CD14-positive monocyte (primary cell): ENCODE measurements around the gene ZSWIM1. TPM values are rescaled to one million over a fixed set of nuclear protein-coding genes. Genes with fewer than 3 reads are reported as not detected.

Experiments
- DNase-seq, 3 donors: peaks; one replicate each; pipeline ENCODE4 v3.0.0-alpha.2; 2011 to 2022
- H2AFZ ChIP-seq: 2 replicates; pipeline ENCODE4 v1.6.0; 2012; ENCODE audit warnings: mild to moderate bottlenecking, low read depth, low read length, inconsistent platforms; ENCODE audit not compliant: insufficient read depth, poor library complexity, severe bottlenecking
- H3K27ac ChIP-seq, 2 donors: 1 replicate in 1 of 2; 2 replicates in 1 of 2; pipeline ENCODE4 v1.5.1; 2012 to 2013; ENCODE audit warnings: low read length in 2 of 2, control low read depth in 1 of 2, inconsistent platforms in 1 of 2, low read depth in 1 of 2, mild to moderate bottlenecking in 1 of 2
- H3K27me3 ChIP-seq, 2 donors: one replicate each; pipeline versions ENCODE4 v1.6.0 to v1.6.1; 2011 to 2013; ENCODE audit warnings: low read length in 2 of 2; ENCODE audit not compliant: control insufficient read depth in 2 of 2, insufficient read depth in 2 of 2
- H3K36me3 ChIP-seq, 2 donors: replicated peaks in 1 of 2; 1 replicate in 1 of 2; 2 replicates in 1 of 2; pipeline versions ENCODE4 v1.5.1 to v1.6.1; 2012 to 2013; ENCODE audit warnings: low read length in 2 of 2, control low read depth in 1 of 2, inconsistent platforms in 1 of 2, mild to moderate bottlenecking in 1 of 2; ENCODE audit not compliant: insufficient read depth in 2 of 2, control insufficient read depth in 1 of 2
- H3K4me1 ChIP-seq, 2 donors: 1 replicate in 1 of 2; 2 replicates in 1 of 2; pipeline versions ENCODE4 v1.5.1 to v1.6.1; 2012 to 2013; ENCODE audit warnings: low read length in 2 of 2, control low read depth in 1 of 2, inconsistent platforms in 1 of 2, mild to moderate bottlenecking in 1 of 2, moderate library complexity in 1 of 2; ENCODE audit not compliant: insufficient read depth in 2 of 2, control insufficient read depth in 1 of 2
- H3K4me2 ChIP-seq: replicated peaks from 2 replicates; pipeline ENCODE3; 2012; ENCODE audit warnings: low read length, moderate library complexity, mild to moderate bottlenecking; ENCODE audit not compliant: poor library complexity, severe bottlenecking; ENCODE audit errors: extremely low read depth
- H3K4me3 ChIP-seq, 3 experiments: fragments of 200-600 bp in 1 of 3; sonication (generic) in 1 of 3; replicated peaks in 1 of 3; 1 replicate in 2 of 3; 2 replicates in 1 of 3; pipeline ENCODE4 v1.5.1; 2011 to 2013; ENCODE audit warnings: low read length in 3 of 3, mild to moderate bottlenecking in 3 of 3, control low read depth in 2 of 3, low read depth in 2 of 3, inconsistent platforms in 1 of 3, moderate library complexity in 1 of 3
- H3K79me2 ChIP-seq: 2 replicates; pipeline ENCODE4 v1.6.0; 2012; ENCODE audit warnings: mild to moderate bottlenecking, control low read depth, inconsistent platforms, low read length, moderate library complexity; ENCODE audit not compliant: insufficient read depth
- H3K9ac ChIP-seq: 2 replicates; pipeline ENCODE4 v1.6.0; 2017; ENCODE audit warnings: low read length, mild to moderate bottlenecking; ENCODE audit not compliant: insufficient read depth, poor library complexity, severe bottlenecking
- H3K9me3 ChIP-seq, 2 donors: replicated peaks in 1 of 2; 1 replicate in 1 of 2; 2 replicates in 1 of 2; pipeline versions ENCODE4 v1.5.1 to v1.6.1; 2012 to 2013; ENCODE audit warnings: low read length in 2 of 2, control low read depth in 1 of 2; ENCODE audit not compliant: control insufficient read depth in 1 of 2, insufficient read depth in 1 of 2
- H4K20me1 ChIP-seq: 2 replicates; pipeline ENCODE4 v1.6.0; 2012; ENCODE audit warnings: mild to moderate bottlenecking, low read length, control low read depth, moderate library complexity; ENCODE audit not compliant: insufficient read depth
- H3K27ac Mint-ChIP-seq, 7 donors: one replicate each; pipeline ENCODE4 v1.8.0; 2020; ENCODE audit warnings: mild to moderate bottlenecking in 7 of 7, mixed read lengths in 7 of 7, moderate library complexity in 6 of 7, inconsistent platforms in 2 of 7
- H3K27me3 Mint-ChIP-seq, 3 donors: one replicate each; pipeline ENCODE4 v1.8.0; 2021 to 2022; ENCODE audit warnings: low read depth in 3 of 3, mild to moderate bottlenecking in 3 of 3, mixed read lengths in 3 of 3, moderate library complexity in 3 of 3, inconsistent platforms in 1 of 3
- H3K36me3 Mint-ChIP-seq, 2 donors: one replicate each; pipeline ENCODE4 v1.8.0; 2020; ENCODE audit warnings: mixed read lengths in 2 of 2, inconsistent platforms in 1 of 2, mild to moderate bottlenecking in 1 of 2
- H3K4me1 Mint-ChIP-seq: one replicate; pipeline ENCODE4 v1.8.0; 2020; ENCODE audit warnings: mild to moderate bottlenecking, mixed read lengths
- H3K4me3 Mint-ChIP-seq, 2 donors: one replicate each; pipeline ENCODE4 v1.8.0; 2020; ENCODE audit warnings: mild to moderate bottlenecking in 2 of 2, mixed read lengths in 2 of 2, moderate library complexity in 1 of 2
- H3K9me3 Mint-ChIP-seq, 7 donors: one replicate each; pipeline ENCODE4 v1.8.0; 2020 to 2022; ENCODE audit warnings: mixed read lengths in 7 of 7, mild to moderate bottlenecking in 6 of 7, moderate library complexity in 6 of 7, inconsistent platforms in 2 of 7
- CTCF ChIP-seq: fragments of 200-600 bp; IDR thresholded peaks from one replicate; pipeline ENCODE4 v1.8.0; 2022; ENCODE audit warnings: antibody characterized with exemption, mild to moderate bottlenecking
- WGBS: methylation state at CpG from one replicate; pipeline ENCODE4 v1.1.5; 2013; ENCODE audit warnings: missing lambda C conversion rate; ENCODE audit not compliant: insufficient coverage; 5-methylcytosine and 5-hydroxymethylcytosine counted together
- intact Hi-C, 2 donors: fragments of 100-400 bp; cut with micrococcal nuclease; formaldehyde crosslinking; loops; one replicate each; pipeline versions ENCODE4 v1.15.0 to v1.15.1; 2023
- polyA minus RNA-seq: library from RNA; depleted of rRNA, polyadenylated mRNA; stranded (reverse); fragments of >200 nt; gene quantifications from 2 replicates; pipeline ENCODE4 v1.2.3, GENCODE V29; 2012
- polyA plus RNA-seq, 3 donors: library from polyadenylated mRNA; depleted of rRNA in 1 of 3; unstranded in 2 of 3; stranded (reverse) in 1 of 3; fragments of 300-500 nt in 2 of 3; fragments of >200 nt in 1 of 3; fragmentation: Illumina TruSeq in 2 of 3; gene quantifications; 1 replicate in 2 of 3; 2 replicates in 1 of 3; pipeline ENCODE4 v1.2.3, GENCODE V29; 2012 to 2021
- total RNA-seq, 12 experiments: library from RNA in 1 of 12; stranded (reverse) in 1 of 12; fragments of 120-200 nt in 1 of 12; gene quantifications; one replicate each; pipeline ENCODE4 v1.2.4 and lab custom pipeline; 2013 to 2026; ENCODE audit warnings: mixed read lengths in 6 of 12, inconsistent platforms in 1 of 12

Gene ZSWIM1
- total RNA-seq (2013) = 8.7 TPM
- 1 to 10 TPM; 2.5 to 2.6 (median 2.5) TPM for polyA plus RNA-seq
- polyA minus RNA-seq = 9.7 and 21.9 TPM in 2 replicates
- 3.6 to 9.5 (median 7.2) reads per million in 11 experiments for total RNA-seq (lab: John Stamatoyannopoulos, UW)

- peak within 1 kb of the TSS; percentile 71 to 81 (median 78) for H3K4me3 ChIP-seq
- H4K20me1 ChIP-seq = peaks cover 4% of the 10 kb centered on the region
- H3K9ac ChIP-seq = peak within 1 kb of the TSS; percentile 86
- Mint-ChIP-seq H3K4me1 (peaks cover 33% of the 10 kb centered on the region), H3K36me3 (peaks cover 42 to 47% of the 10 kb centered on the region in 2 donors), H3K27ac (peak within 1 kb of the TSS; percentile 96 to 98 (median 98)), H3K4me3 (peak within 1 kb of the TSS; percentile 85 to 95), H3K9me3 (no peaks in the 10 kb centered on the region), H3K27me3 (no peaks in the 10 kb centered on the region)
- peaks cover 28 to 39% of the 10 kb centered on the region in 2 donors for H3K4me1 ChIP-seq
- no peaks in the 10 kb centered on the region for H3K27me3 ChIP-seq
- peak within 1 kb of the TSS; percentile 81 for H2AFZ ChIP-seq
- peak within 1 kb of the TSS; percentile 76 to 95 for H3K27ac ChIP-seq
- intact Hi-C loops = loop anchor here in 1 of 2 donors (1.0 kb wide), 1 partner anchor 53 kb away; the partner anchor contains the start of gene PCIF1
- H3K4me2 ChIP-seq = peak within 1 kb of the TSS; percentile 81
- peak; percentile 98 to 99 (median 98) for DNase-seq
- H3K9me3 ChIP-seq = no peaks in the 10 kb centered on the region
- under 1% methylated on average over 15 of the region's 23 CpGs for WGBS
- no peak for TF ChIP-seq CTCF
- H3K79me2 ChIP-seq = peaks cover 40% of the 10 kb centered on the region
- H3K36me3 ChIP-seq = peaks cover 38 to 45% of the 10 kb centered on the region in 2 donors
Measured at GRCh38 chr20:45880988-45881788, at the start of gene ZSWIM1. TSS of gene ZSWIM1 (plus strand) at chr20:45881227. CDS start at chr20:45882593, 1,366 bp downstream.

GRCh38 chr20:45832619-45833018, 48.4 kb upstream of the ZSWIM1 start:
- Histone ChIP-seq H3K9me3 (no peaks in the 10 kb centered on the region), H4K20me1 (peaks cover 3% of the 10 kb centered on the region), H3K4me3 (peak overlapping the region in 1 of 3 experiments; percentile 84), H2AFZ (no peak overlapping the region), H3K36me3 (peaks cover 0 to 12% of the 10 kb centered on the region in 2 donors), H3K79me2 (peaks cover 14% of the 10 kb centered on the region), H3K27me3 (no peaks in the 10 kb centered on the region), H3K4me1 (peaks cover 49 to 58% of the 10 kb centered on the region in 2 donors), H3K27ac (peak overlapping the region; percentile 82 to 95), H3K4me2 (peak overlapping the region; percentile 92), H3K9ac (no peak overlapping the region)
- Mint-ChIP-seq H3K27me3 (no peaks in the 10 kb centered on the region), H3K36me3 (peaks cover 9 to 20% of the 10 kb centered on the region in 2 donors), H3K9me3 (peaks cover 0 to 1% (median 0%) of the 10 kb centered on the region in 7 donors), H3K4me1 (peaks cover 56% of the 10 kb centered on the region), H3K4me3 (peak overlapping the region; percentile 80 to 87), H3K27ac (peak overlapping the region; percentile 88 to 97 (median 95))
- DNase-seq = no peak
- 88% methylated on average over 1 of the region's 4 CpGs for WGBS
- intact Hi-C loops = no loop called here
- no peak for TF ChIP-seq CTCF
